ENCODE results near the gene AQP6. TPM values are rescaled to one million over a fixed set of nuclear protein-coding genes. Genes with fewer than 3 reads are reported as not detected.
A peak's percentile ranks its signal among the peaks of the same experiment; 100 is the strongest.

Gene AQP6
- total RNA-seq, 1 donor from 2014 or later = 0.21 TPM

- no peak for DNase-seq (ENCODE audit: low read depth, low spot score)
- TF ChIP-seq CTCF (conservative IDR thresholded peaks at IDR 0.05) = no peak
- Mint-ChIP-seq H3K9me3 (peaks cover 2% of the 10 kb centered on the region), H3K4me3 (peak overlapping the region; percentile 97), H3K27me3 (ENCODE audit: low read depth) (no peaks in the 10 kb centered on the region), H3K27ac (ENCODE audit: unreplicated experiment) (peak overlapping the region; percentile 99), H3K4me1 (peaks cover 39% of the 10 kb centered on the region), H3K36me3 (ENCODE audit: low read depth) (peaks cover 2% of the 10 kb centered on the region)
Measured at GRCh38 chr12:50024805-50025186, 52.0 kb downstream of the AQP6 start.

DNA sequence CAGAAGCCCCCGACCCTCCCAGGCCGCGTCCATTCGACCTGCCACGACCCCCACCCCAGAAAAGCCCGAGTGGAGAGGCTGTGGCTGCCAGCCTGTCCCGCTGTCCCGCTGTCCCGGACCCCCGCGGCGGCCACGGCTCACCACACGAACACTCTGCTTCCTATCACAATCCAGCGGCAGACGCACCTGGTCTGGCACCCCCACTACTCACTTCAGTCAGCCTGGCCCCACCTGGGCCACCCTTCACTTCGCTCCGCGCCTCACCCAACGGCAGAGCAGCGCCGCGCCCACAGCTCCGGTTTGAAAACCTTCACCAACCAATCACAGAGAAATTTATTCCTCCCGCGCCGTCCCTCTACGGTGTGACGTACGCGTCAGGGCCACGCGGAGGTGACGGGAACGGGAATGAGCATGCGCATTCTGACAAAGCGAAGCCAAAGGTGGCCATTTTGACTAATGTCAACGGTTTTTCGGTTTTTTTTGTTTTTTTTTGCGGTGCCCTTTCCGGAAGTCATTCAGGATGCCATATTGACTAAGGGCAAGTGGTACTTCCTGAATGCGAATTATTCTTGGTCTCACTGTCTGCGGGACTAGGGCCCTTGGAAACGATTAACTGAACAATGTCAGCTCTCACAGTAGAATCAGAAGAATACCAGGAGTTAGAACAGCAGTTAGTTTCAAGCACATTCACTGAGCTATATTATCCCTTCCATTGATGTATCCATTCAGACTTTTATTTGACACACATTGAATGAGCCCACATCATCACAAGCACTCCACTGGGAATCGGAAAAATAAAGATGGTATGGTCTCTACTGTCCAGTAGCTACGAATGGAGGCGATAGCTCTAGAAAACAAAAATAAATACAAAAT is 52.7 kb downstream of the AQP6 start, which contains the start of gene RACGAP1:
RACGAP1 (minus strand) TSS at position 308 of the 873 bp plus-strand sequence. CDS start 8,779 bp downstream, outside the sequence.
- peak; percentile 87 for DNase-seq (ENCODE audit: low read depth, low spot score)
- Mint-ChIP-seq H3K36me3 (ENCODE audit: low read depth) (peaks cover 2% of the 10 kb centered on the region), H3K27ac (ENCODE audit: unreplicated experiment) (peak within 1 kb of the TSS; percentile 99), H3K9me3 (peaks cover 2% of the 10 kb centered on the region), H3K4me3 (peak within 1 kb of the TSS; percentile 97), H3K27me3 (ENCODE audit: low read depth) (no peaks in the 10 kb centered on the region), H3K4me1 (peaks cover 39% of the 10 kb centered on the region)
- TF ChIP-seq CTCF (conservative IDR thresholded peaks at IDR 0.05) = no peak

- Mint-ChIP-seq H3K9me3 (peaks cover 2% of the 10 kb centered on the region), H3K4me3 (peak overlapping the region; percentile 52), H3K36me3 (ENCODE audit: low read depth) (peaks cover 2% of the 10 kb centered on the region), H3K27ac (ENCODE audit: unreplicated experiment) (no peak overlapping the region), H3K27me3 (ENCODE audit: low read depth) (no peaks in the 10 kb centered on the region), H3K4me1 (peaks cover 26% of the 10 kb centered on the region)
- DNase-seq (ENCODE audit: low read depth, low spot score) = no peak
- no peak for TF ChIP-seq CTCF (conservative IDR thresholded peaks at IDR 0.05)
Measured at GRCh38 chr12:50026691-50027090, 53.9 kb downstream of the AQP6 start.

Other genes with a start within 250 kb of the AQP6 start
- gene TMBIM6, start 231.4 kb upstream of the AQP6 start, total RNA-seq = 352 and 370 TPM in 2 replicates
- gene NCKAP5L, start 144.5 kb upstream of the AQP6 start, total RNA-seq = 40.8 and 45.0 TPM in 2 replicates
- 7.9 and 9.6 TPM in 2 replicates for gene BCDIN3D, start 129.8 kb upstream of the AQP6 start, total RNA-seq
- gene FAIM2, start 69.0 kb upstream of the AQP6 start, total RNA-seq = 0.73 and 1.6 TPM in 2 replicates
- gene AQP2, start 22.2 kb upstream of the AQP6 start, total RNA-seq = not detected in 2 replicates
- gene AQP5, start 11.1 kb upstream of the AQP6 start, total RNA-seq = 1.2 and 2.4 TPM in 2 replicates
- 91.7 and 104 TPM in 2 replicates for gene RACGAP1, start 52.5 kb downstream of the AQP6 start, total RNA-seq
- gene ASIC1, start 84.6 kb downstream of the AQP6 start, total RNA-seq = 22.7 and 25.0 TPM in 2 replicates
- gene SMARCD1, start 112.4 kb downstream of the AQP6 start, total RNA-seq = 187 TPM in 2 replicates
- 0.16 and 0.49 TPM in 2 replicates for gene GPD1, start 131.1 kb downstream of the AQP6 start, total RNA-seq
- 22.4 and 23.3 TPM in 2 replicates for gene COX14, start 139.3 kb downstream of the AQP6 start, total RNA-seq
- 61.7 and 63.4 TPM in 2 replicates for gene CERS5, start 194.4 kb downstream of the AQP6 start, total RNA-seq

Data from neural crest cell (in vitro differentiated cells).